ENCODE data around the gene TACR1.

The TACR1 gene

GRCh38 chr2:75076088-75076487 lies 123.2 kb downstream of the TACR1 start:
- no peak for TF ChIP-seq USF1 (IDR thresholded peaks at IDR 0.05)
- TF ChIP-seq TEAD4 (IDR thresholded peaks at IDR 0.05), result no peak
- no peak for TF ChIP-seq CEBPB (IDR thresholded peaks at IDR 0.05)
- no peak for TF ChIP-seq EP300 (IDR thresholded peaks at IDR 0.05; ENCODE audit: borderline replicate concordance)
- no peak for TF ChIP-seq NFIC (IDR thresholded peaks at IDR 0.05)
- no peak for TF ChIP-seq TCF12 (IDR thresholded peaks at IDR 0.05; ENCODE audit: low read depth)
- no peak for TF ChIP-seq MAX (IDR thresholded peaks at IDR 0.05)
- TF ChIP-seq FOXM1 (IDR thresholded peaks at IDR 0.05; ENCODE audit: borderline replicate concordance, low read depth), result no peak
- no peak for TF ChIP-seq EGR1 (IDR thresholded peaks at IDR 0.05)
- TF ChIP-seq YY1 (IDR thresholded peaks at IDR 0.05; ENCODE audit: low read depth), result no peak
- TF ChIP-seq, protein P1, sequence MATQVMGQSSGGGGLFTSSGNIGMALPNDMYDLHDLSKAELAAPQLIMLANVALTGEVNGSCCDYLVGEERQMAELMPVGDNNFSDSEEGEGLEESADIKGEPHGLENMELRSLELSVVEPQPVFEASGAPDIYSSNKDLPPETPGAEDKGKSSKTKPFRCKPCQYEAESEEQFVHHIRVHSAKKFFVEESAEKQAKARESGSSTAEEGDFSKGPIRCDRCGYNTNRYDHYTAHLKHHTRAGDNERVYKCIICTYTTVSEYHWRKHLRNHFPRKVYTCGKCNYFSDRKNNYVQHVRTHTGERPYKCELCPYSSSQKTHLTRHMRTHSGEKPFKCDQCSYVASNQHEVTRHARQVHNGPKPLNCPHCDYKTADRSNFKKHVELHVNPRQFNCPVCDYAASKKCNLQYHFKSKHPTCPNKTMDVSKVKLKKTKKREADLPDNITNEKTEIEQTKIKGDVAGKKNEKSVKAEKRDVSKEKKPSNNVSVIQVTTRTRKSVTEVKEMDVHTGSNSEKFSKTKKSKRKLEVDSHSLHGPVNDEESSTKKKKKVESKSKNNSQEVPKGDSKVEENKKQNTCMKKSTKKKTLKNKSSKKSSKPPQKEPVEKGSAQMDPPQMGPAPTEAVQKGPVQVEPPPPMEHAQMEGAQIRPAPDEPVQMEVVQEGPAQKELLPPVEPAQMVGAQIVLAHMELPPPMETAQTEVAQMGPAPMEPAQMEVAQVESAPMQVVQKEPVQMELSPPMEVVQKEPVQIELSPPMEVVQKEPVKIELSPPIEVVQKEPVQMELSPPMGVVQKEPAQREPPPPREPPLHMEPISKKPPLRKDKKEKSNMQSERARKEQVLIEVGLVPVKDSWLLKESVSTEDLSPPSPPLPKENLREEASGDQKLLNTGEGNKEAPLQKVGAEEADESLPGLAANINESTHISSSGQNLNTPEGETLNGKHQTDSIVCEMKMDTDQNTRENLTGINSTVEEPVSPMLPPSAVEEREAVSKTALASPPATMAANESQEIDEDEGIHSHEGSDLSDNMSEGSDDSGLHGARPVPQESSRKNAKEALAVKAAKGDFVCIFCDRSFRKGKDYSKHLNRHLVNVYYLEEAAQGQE (IDR thresholded peaks at IDR 0.05; ENCODE audit: low read depth), result no peak
- no peak for TF ChIP-seq RAD21 (IDR thresholded peaks at IDR 0.05; ENCODE audit: low read depth)

- TF ChIP-seq YY1 (IDR thresholded peaks at IDR 0.05; ENCODE audit: low read depth), result no peak
- TF ChIP-seq MAX (IDR thresholded peaks at IDR 0.05), result no peak
- no peak for TF ChIP-seq TEAD4 (IDR thresholded peaks at IDR 0.05)
Measured at GRCh38 chr2:75074708-75075107, 124.6 kb downstream of the TACR1 start.

DNA sequence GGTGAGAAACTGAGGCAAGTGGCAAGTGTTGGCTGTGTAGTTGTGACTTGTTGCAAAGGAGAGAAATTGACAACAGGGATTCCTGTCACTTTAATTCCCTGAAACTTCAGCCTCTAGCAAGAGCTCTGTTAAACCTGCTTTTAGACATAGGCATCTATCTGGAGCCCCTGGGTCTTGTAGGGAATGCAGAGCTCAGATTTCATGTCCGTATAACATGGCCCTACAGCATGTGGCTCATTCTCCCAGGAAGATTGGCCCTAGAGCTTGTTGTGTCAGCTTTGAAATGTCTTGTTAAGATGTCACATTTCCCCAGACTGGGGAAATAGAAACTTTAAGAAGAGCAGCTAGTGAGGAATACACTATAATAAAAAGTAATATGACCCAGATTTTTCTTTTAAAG lies 125.1 kb downstream of the TACR1 start:
- TF ChIP-seq ZBTB7A (IDR thresholded peaks at IDR 0.05; ENCODE audit: low read depth), result no peak
- TF ChIP-seq MAX (IDR thresholded peaks at IDR 0.05), result no peak
- TF ChIP-seq, protein P1 (IDR thresholded peaks at IDR 0.05; ENCODE audit: low read depth), result no peak
- no peak for TF ChIP-seq NFIC (IDR thresholded peaks at IDR 0.05)
- no peak for TF ChIP-seq CEBPB (IDR thresholded peaks at IDR 0.05)
- TF ChIP-seq RAD21 (IDR thresholded peaks at IDR 0.05; ENCODE audit: low read depth), result no peak
- TF ChIP-seq YY1 (IDR thresholded peaks at IDR 0.05; ENCODE audit: low read depth), result no peak
- TF ChIP-seq FOXM1 (IDR thresholded peaks at IDR 0.05; ENCODE audit: borderline replicate concordance, low read depth), result no peak
- TF ChIP-seq TEAD4 (IDR thresholded peaks at IDR 0.05), result no peak
- no peak for TF ChIP-seq USF1 (IDR thresholded peaks at IDR 0.05)
- TF ChIP-seq EP300 (IDR thresholded peaks at IDR 0.05; ENCODE audit: borderline replicate concordance), result no peak
- no peak for TF ChIP-seq CREB1 (IDR thresholded peaks at IDR 0.05; ENCODE audit: low read depth)
- TF ChIP-seq TCF12 (IDR thresholded peaks at IDR 0.05; ENCODE audit: low read depth), result no peak
- TF ChIP-seq EGR1 (IDR thresholded peaks at IDR 0.05), result no peak

DNA sequence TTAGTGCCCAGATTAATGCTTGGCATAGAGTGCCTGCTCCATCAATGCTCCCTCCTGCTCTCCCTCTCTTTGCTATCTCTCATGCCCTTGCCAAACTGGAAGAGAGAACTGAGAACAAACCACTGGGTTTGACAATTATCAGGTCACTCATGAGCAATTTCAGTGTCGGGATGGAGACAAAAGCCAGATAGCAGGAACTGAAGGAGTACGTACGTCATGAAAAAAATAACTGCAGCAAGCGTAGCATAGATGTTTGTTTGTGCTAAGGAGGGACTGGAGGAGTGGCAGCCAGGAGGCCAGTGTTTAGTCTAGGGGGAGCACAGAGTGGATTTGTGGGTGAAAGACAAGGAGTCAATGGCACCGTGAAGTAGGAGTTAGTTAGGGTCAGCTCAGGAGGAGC lies 127.6 kb downstream of the TACR1 start:
- TF ChIP-seq EGR1 (IDR thresholded peaks at IDR 0.05), result no peak
- no peak for TF ChIP-seq EP300 (IDR thresholded peaks at IDR 0.05; ENCODE audit: borderline replicate concordance)
- TF ChIP-seq YY1 (IDR thresholded peaks at IDR 0.05; ENCODE audit: low read depth), result no peak
- TF ChIP-seq, protein P1 (IDR thresholded peaks at IDR 0.05; ENCODE audit: low read depth), result no peak

- TF ChIP-seq YY1 (IDR thresholded peaks at IDR 0.05; ENCODE audit: low read depth) (no peak), ZBTB7A (IDR thresholded peaks at IDR 0.05; ENCODE audit: low read depth) (no peak), MAX (IDR thresholded peaks at IDR 0.05) (no peak), EP300 (IDR thresholded peaks at IDR 0.05; ENCODE audit: borderline replicate concordance) (no peak), TEAD4 (IDR thresholded peaks at IDR 0.05) (no peak), RAD21 (IDR thresholded peaks at IDR 0.05; ENCODE audit: low read depth) (no peak), TAF1 (IDR thresholded peaks at IDR 0.05; ENCODE audit: low read depth) (no peak)
Measured at GRCh38 chr2:75068546-75068945, 130.8 kb downstream of the TACR1 start.
